Measurements from ENCODE around the gene AGAP2.
A peak's percentile ranks its signal among the peaks of the same experiment; 100 is the strongest.

The AGAP2 gene

DNA sequence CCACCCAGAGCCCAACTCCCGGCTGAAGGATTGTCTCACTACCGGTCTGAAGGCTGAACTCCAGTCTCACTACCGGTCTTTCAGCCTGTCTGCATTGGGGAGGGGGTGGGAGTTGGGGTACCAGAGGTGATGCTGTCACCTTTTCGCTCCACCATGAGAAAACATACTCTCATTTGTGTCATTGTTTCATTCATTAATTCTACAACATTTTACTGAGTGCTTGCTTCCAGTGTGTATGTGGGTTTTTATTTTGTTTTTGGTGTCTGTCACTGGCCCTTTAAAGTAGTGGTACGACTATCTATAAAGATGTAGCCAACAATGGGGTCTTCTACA is 14.1 kb upstream of the AGAP2 start:
- no peak for DNase-seq (ENCODE audit: low read depth)
- TF ChIP-seq, protein P1, sequence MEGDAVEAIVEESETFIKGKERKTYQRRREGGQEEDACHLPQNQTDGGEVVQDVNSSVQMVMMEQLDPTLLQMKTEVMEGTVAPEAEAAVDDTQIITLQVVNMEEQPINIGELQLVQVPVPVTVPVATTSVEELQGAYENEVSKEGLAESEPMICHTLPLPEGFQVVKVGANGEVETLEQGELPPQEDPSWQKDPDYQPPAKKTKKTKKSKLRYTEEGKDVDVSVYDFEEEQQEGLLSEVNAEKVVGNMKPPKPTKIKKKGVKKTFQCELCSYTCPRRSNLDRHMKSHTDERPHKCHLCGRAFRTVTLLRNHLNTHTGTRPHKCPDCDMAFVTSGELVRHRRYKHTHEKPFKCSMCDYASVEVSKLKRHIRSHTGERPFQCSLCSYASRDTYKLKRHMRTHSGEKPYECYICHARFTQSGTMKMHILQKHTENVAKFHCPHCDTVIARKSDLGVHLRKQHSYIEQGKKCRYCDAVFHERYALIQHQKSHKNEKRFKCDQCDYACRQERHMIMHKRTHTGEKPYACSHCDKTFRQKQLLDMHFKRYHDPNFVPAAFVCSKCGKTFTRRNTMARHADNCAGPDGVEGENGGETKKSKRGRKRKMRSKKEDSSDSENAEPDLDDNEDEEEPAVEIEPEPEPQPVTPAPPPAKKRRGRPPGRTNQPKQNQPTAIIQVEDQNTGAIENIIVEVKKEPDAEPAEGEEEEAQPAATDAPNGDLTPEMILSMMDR (IDR thresholded peaks at IDR 0.05; ENCODE audit: insufficient read depth, low read depth, low read length, missing control alignments), result no peak
- peak overlapping the region; percentile 94 for H3K4me3 ChIP-seq (ENCODE audit: low read length)

DNA sequence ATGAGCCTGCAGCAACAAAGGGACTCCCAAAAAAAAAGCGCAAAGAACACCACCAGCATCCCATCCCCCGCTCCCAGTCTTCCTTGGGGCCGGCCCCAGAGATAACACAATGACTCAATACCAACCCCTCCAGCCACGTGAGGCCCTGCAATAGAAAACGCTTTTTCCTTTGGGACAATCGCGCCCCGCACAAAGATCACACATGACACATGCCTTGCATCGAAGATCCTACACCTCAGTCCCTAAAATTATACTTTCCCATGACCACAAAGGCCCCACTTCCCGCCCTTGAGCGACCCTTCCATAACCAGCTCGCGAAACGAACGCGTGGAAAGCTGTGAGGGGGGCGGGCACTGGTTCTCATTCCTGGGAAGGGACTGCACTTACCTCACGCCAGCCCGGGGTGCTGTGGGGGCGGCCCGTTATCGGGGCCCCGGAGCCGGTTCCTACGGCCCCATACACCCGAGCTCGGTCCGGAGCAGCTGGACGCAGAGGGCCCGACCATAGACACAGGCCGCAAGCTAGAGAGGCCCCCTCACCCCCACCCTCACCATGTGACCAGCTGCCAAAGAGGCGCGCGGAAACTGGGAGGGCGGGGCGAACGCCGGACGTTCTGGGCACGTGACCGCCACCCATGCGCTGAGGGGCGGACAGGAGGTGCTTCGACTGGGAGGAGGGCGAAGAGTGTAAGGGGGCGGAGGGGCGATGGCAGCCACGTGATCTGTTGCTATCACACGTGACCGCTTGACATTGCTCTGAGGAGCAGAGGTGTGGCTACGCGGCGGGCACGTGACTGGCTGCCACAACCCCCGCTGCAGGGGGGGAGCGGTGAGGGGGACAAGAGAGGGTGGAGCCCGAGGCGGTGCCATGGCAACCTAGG is 13.5 kb upstream of the AGAP2 start, which contains the start of gene CDK4:
Gene CDK4, minus strand, starts transcription at position 523 of the 880 bp plus-strand sequence. CDS start 593 bp downstream, outside the sequence.
- peak within 1 kb of the TSS; percentile 94 for H3K4me3 ChIP-seq (ENCODE audit: low read length)
- DNase-seq (ENCODE audit: low read depth), result peak; percentile 100
- TF ChIP-seq, protein P1 (IDR thresholded peaks at IDR 0.05; ENCODE audit: insufficient read depth, low read depth, low read length, missing control alignments), result no peak

DNA sequence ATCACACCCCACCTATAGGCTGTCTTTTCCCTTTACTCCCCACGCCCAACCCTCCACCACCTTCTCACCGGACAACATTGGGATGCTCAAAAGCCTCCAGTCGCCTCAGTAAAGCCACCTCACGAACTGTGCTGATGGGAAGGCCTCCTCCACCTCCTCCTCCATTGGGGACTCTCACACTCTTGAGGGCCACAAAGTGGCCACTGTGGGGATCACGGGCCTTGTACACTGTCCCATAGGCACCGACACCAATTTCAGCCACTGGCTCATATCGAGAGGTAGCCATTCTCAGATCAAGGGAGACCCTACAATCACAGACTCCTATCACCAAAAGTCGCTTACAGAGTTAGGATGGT is 12.9 kb upstream of the AGAP2 start:
- DNase-seq (ENCODE audit: low read depth), result no peak
- H3K4me3 ChIP-seq (ENCODE audit: low read length), result peak overlapping the region; percentile 94
- TF ChIP-seq, protein P1 (IDR thresholded peaks at IDR 0.05; ENCODE audit: insufficient read depth, low read depth, low read length, missing control alignments), result no peak

DNA sequence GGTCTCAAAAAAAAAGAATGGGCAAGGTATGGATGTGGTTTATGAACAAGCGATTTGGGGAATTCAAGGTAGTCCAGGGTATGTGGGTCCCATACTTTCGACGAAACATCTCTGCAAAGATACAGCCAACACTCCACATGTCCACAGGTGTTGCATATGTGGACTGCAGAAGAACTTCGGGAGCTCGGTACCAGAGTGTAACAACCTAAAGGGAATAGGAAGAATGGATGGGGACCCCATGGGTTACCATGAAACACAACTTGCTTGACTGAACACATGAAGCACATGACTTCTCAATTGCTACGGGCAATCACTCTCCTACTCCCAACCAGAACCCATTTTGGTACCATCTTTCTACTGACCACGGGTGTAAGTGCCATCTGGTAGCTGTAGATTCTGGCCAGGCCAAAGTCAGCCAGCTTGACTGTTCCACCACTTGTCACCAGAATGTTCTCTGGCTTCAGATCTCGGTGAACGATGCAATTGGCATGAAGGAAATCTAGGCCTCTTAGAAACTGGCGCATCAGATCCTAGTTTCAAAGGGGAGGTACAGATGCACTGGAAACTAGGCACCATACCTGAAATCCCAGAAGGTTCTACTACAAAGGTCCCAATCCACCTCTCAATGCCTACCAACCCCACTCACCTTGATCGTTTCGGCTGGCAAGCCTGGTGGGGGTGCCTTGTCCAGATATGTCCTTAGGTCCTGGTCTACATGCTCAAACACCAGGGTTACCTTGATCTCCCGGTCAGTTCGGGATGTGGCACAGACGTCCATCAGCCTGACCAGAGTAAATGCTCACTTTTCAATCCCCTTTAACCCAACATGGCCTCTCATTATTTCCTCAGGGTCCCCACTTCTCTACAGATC is 12.3 kb upstream of the AGAP2 start:
- peak overlapping the region; percentile 94 for H3K4me3 ChIP-seq (ENCODE audit: low read length)
- TF ChIP-seq, protein P1 (IDR thresholded peaks at IDR 0.05; ENCODE audit: insufficient read depth, low read depth, low read length, missing control alignments), result no peak
- no peak for DNase-seq (ENCODE audit: low read depth)

DNA sequence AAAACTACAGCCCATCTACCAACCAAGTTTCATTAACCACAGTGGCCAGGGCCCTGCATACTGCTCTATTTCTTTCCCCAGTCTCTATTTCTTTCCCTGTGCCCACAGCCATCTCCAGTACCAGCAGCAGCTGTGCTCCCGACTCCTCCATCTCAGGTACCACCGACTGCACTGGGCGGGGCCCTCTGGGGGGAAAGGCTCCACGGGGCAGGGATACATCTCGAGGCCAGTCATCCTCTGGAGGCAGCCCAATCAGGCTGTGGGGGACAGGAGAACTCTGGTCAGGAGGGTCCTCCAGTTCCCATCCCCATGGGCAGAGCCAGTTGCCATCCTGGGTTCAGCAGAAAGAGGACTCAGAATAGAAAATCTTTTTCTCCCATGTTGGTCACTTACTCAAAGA is 10.5 kb upstream of the AGAP2 start:
- no peak overlapping the region for H3K4me3 ChIP-seq (ENCODE audit: low read length)
- no peak for DNase-seq (ENCODE audit: low read depth)
- TF ChIP-seq, protein P1 (IDR thresholded peaks at IDR 0.05; ENCODE audit: insufficient read depth, low read depth, low read length, missing control alignments), result no peak

DNA sequence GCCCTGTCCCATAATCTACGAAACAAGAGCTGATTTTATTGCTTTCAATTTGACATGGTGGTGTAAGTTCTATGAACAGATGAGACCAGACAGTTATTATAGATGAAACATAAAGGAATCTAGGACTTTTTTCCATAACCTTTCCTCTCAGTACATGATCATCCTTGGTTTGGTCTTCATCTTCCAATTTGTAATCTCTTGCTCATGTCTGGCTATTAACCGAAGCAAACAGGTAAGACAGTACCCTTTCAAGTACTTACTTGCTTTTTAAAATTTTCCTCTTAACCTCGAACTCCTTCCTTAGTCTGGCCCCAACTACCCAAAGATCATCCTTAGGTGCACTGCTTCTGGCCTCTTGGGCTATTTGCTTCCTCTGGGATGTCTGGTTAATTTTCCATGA is 7.5 kb upstream of the AGAP2 start:
- TF ChIP-seq, protein P1 (IDR thresholded peaks at IDR 0.05; ENCODE audit: insufficient read depth, low read depth, low read length, missing control alignments), result no peak
- DNase-seq (ENCODE audit: low read depth), result no peak
- peak overlapping the region; percentile 94 for H3K4me3 ChIP-seq (ENCODE audit: low read length)
